H1 (cell line): ENCODE measurements around the gene APPL2. TPM values are rescaled to one million over a fixed set of nuclear protein-coding genes. Genes with fewer than 3 reads are reported as not detected.

Experiments
- CTCF ChIA-PET: fragments of 300-600 bp; sonication (Branson Sonifier 250); formaldehyde crosslinking; loops from one replicate; lab custom pipeline; 2021; ENCODE audit not compliant: partially characterized antibody; lab: Charles Lee
- POLR2A ChIA-PET: fragments of 300-600 bp; sonication (Branson Sonifier 250); formaldehyde crosslinking; loops from one replicate; lab custom pipeline; 2021; ENCODE audit warnings: inconsistent platforms; ENCODE audit not compliant: partially characterized antibody; lab: Charles Lee
- DNase-seq, 2 experiments: peaks; one replicate each; pipeline versions ENCODE4 v3.0.0 to v3.0.0-alpha.2; 2010 to 2022; ENCODE audit warnings: low spot score in 2 of 2, low read depth in 1 of 2, mixed read lengths in 1 of 2
- FAIRE-seq: peaks from 2 replicates; lab custom pipeline; 2011; peaks lifted over from hg19 to GRCh38; lab: Jason Lieb, UNC
- H2AFZ ChIP-seq: 2 replicates; pipeline ENCODE4 v1.8.1; 2012; ENCODE audit warnings: low read length, inconsistent platforms
- H2AK5ac ChIP-seq: 2 replicates; pipeline ENCODE4 v1.6.1; 2013; ENCODE audit warnings: low read depth, low read length
- H2BK120ac ChIP-seq: replicated peaks from 2 replicates; pipeline ENCODE3; 2013; ENCODE audit warnings: low read depth, low read length, inconsistent platforms
- H2BK12ac ChIP-seq: 2 replicates; pipeline ENCODE4 v1.6.1; 2013; ENCODE audit warnings: low read depth, low read length
- H2BK15ac ChIP-seq: 2 replicates; pipeline ENCODE4 v1.6.1; 2013; ENCODE audit warnings: low read length
- H2BK20ac ChIP-seq: 2 replicates; pipeline ENCODE4 v1.6.1; 2013; ENCODE audit warnings: low read length
- H2BK5ac ChIP-seq: 2 replicates; pipeline ENCODE4 v1.6.1; 2013; ENCODE audit warnings: low read depth, low read length
- H3K14ac ChIP-seq: 2 replicates; pipeline ENCODE4 v1.6.1; 2013; ENCODE audit warnings: inconsistent platforms; ENCODE audit not compliant: insufficient read length
- H3K18ac ChIP-seq: 2 replicates; pipeline ENCODE4 v1.6.1; 2013; ENCODE audit warnings: low read length; ENCODE audit errors: extremely low read depth
- H3K23ac ChIP-seq: 2 replicates; pipeline ENCODE4 v1.6.1; 2013; ENCODE audit warnings: inconsistent platforms; ENCODE audit not compliant: insufficient read length
- H3K23me2 ChIP-seq: 2 replicates; pipeline ENCODE4 v1.6.1; 2013; ENCODE audit warnings: low read depth, low read length
- H3K27ac ChIP-seq: 2 replicates; pipeline ENCODE4 v1.6.1; 2011; ENCODE audit warnings: low read depth, low read length, inconsistent platforms
- H3K27me3 ChIP-seq, 4 experiments: replicated peaks in 1 of 4; 1 replicate in 1 of 4; 2 replicates in 3 of 4; pipeline versions ENCODE4 v1.6.1 to v1.8.1; 2011 to 2013; ENCODE audit warnings: low read length in 3 of 4, mild to moderate bottlenecking in 3 of 4, inconsistent platforms in 2 of 4, mixed read lengths in 2 of 4, moderate library complexity in 1 of 4; ENCODE audit not compliant: control insufficient read depth in 3 of 4, insufficient read depth in 3 of 4; ENCODE audit errors: extremely low read depth in 1 of 4
- H3K36me3 ChIP-seq, 4 experiments: 2 replicates each; pipeline versions ENCODE4 v1.6.1 to v1.8.1; 2011 to 2013; ENCODE audit warnings: mild to moderate bottlenecking in 4 of 4, low read length in 3 of 4, moderate library complexity in 2 of 4, control low read depth in 1 of 4, inconsistent platforms in 1 of 4; ENCODE audit not compliant: insufficient read depth in 4 of 4, control insufficient read depth in 2 of 4
- H3K4ac ChIP-seq: replicated peaks from 2 replicates; pipeline ENCODE3; 2013; ENCODE audit warnings: low read length, low read depth, mixed read lengths, inconsistent platforms; ENCODE audit not compliant: insufficient read length
- H3K4me1 ChIP-seq, 4 experiments: replicated peaks in 1 of 4; 1 replicate in 1 of 4; 2 replicates in 3 of 4; pipeline versions ENCODE4 v1.6.1 to v1.8.1; 2011 to 2013; ENCODE audit warnings: low read length in 3 of 4, inconsistent platforms in 2 of 4, mixed read lengths in 1 of 4; ENCODE audit not compliant: insufficient read depth in 4 of 4, control insufficient read depth in 3 of 4
- H3K4me2 ChIP-seq, 2 experiments: 2 replicates each; pipeline versions ENCODE4 v1.6.1 to v1.8.1; 2011 to 2013; ENCODE audit warnings: low read depth in 2 of 2, low read length in 2 of 2, control low read depth in 1 of 2, inconsistent platforms in 1 of 2, mild to moderate bottlenecking in 1 of 2; ENCODE audit not compliant: insufficient read depth in 1 of 2
- H3K4me3 ChIP-seq, 4 experiments: fragments of 200-600, 300-600 bp in 1 of 4; sonication (generic), shearing (Covaris generic), sonication (Bioruptor Twin) in 1 of 4; 2 replicates each; pipeline versions ENCODE4 v1.5.1 to v1.8.1; 2011 to 2016; ENCODE audit warnings: low read length in 4 of 4, low read depth in 3 of 4, control low read depth in 2 of 4, inconsistent platforms in 2 of 4, mild to moderate bottlenecking in 2 of 4, mixed read lengths in 1 of 4, moderate library complexity in 1 of 4; ENCODE audit not compliant: insufficient read depth in 2 of 4; ENCODE audit errors: extremely low read depth in 1 of 4
- H3K56ac ChIP-seq: replicated peaks from 2 replicates; pipeline ENCODE3; 2013; ENCODE audit warnings: low read depth, mild to moderate bottlenecking, mixed read lengths, low read length, inconsistent platforms; ENCODE audit not compliant: insufficient read length
- H3K79me1 ChIP-seq: 2 replicates; pipeline ENCODE4 v1.6.1; 2013; ENCODE audit warnings: low read depth, low read length, control low read depth
- H3K79me2 ChIP-seq, 2 experiments: 2 replicates each; pipeline versions ENCODE4 v1.6.1 to v1.8.1; 2012 to 2013; ENCODE audit warnings: low read length in 2 of 2, mild to moderate bottlenecking in 2 of 2, inconsistent platforms in 1 of 2; ENCODE audit not compliant: insufficient read depth in 2 of 2, control insufficient read depth in 1 of 2
- H3K9ac ChIP-seq, 4 experiments: replicated peaks in 1 of 4; 1 replicate in 1 of 4; 2 replicates in 3 of 4; pipeline versions ENCODE4 v1.6.1 to v1.8.1; 2011 to 2013; ENCODE audit warnings: low read depth in 3 of 4, low read length in 3 of 4, control low read depth in 2 of 4, mild to moderate bottlenecking in 2 of 4, moderate library complexity in 2 of 4, inconsistent platforms in 1 of 4; ENCODE audit errors: extremely low read depth in 1 of 4
- H3K9me3 ChIP-seq, 2 experiments: 2 replicates each; pipeline versions ENCODE4 v1.6.1 to v1.8.1; 2012 to 2013; ENCODE audit warnings: mild to moderate bottlenecking in 2 of 2, moderate library complexity in 2 of 2, control low read depth in 1 of 2, inconsistent platforms in 1 of 2, low read depth in 1 of 2, low read length in 1 of 2, mixed read lengths in 1 of 2; ENCODE audit not compliant: insufficient read depth in 2 of 2
- H4K20me1 ChIP-seq, 2 experiments: replicated peaks in 1 of 2; 2 replicates each; pipeline versions ENCODE3 to v1.8.1; 2011 to 2013; ENCODE audit warnings: inconsistent platforms in 2 of 2, low read length in 2 of 2, mild to moderate bottlenecking in 1 of 2; ENCODE audit not compliant: insufficient read depth in 2 of 2, control insufficient read depth in 1 of 2
- H4K5ac ChIP-seq: 2 replicates; pipeline ENCODE4 v1.6.1; 2013; ENCODE audit warnings: low read length, low read depth, mixed read lengths, inconsistent platforms; ENCODE audit not compliant: insufficient read length
- H4K8ac ChIP-seq: 2 replicates; pipeline ENCODE4 v1.8.0; 2013; ENCODE audit warnings: mild to moderate bottlenecking, moderate library complexity, low read length, inconsistent platforms; ENCODE audit not compliant: insufficient read depth; ENCODE audit errors: extremely low read depth
- H4K91ac ChIP-seq: replicated peaks from 2 replicates; pipeline ENCODE3; 2013; ENCODE audit warnings: low read length, mixed read lengths, inconsistent platforms; ENCODE audit not compliant: insufficient read length
- CEBPB ChIP-seq: IDR thresholded peaks from 2 replicates; pipeline ENCODE4 v1.6.1; 2012; ENCODE audit warnings: low read depth, low read length
- KDM1A ChIP-seq: fragments of 200-600, 300-600 bp; sonication (generic); IDR thresholded peaks from 2 replicates; pipeline ENCODE4 v1.7.1; 2016; ENCODE audit warnings: mild to moderate bottlenecking, low read length, borderline replicate concordance
- NRF1 ChIP-seq: IDR thresholded peaks from 2 replicates; pipeline ENCODE4 v1.6.1; 2011; ENCODE audit warnings: mild to moderate bottlenecking, low read depth, low read length, improper control_type of control experiment
- SIN3A ChIP-seq, 2 experiments: IDR thresholded peaks in 1 of 2; conservative IDR thresholded peaks in 1 of 2; 2 replicates each; pipeline ENCODE4 v1.6.1; 2011 to 2012; ENCODE audit warnings: low read length in 2 of 2, improper control_type of control experiment in 1 of 2, low read depth in 1 of 2, mild to moderate bottlenecking in 1 of 2
- SP4 ChIP-seq: IDR thresholded peaks from 2 replicates; pipeline ENCODE4 v1.6.1; 2012; ENCODE audit warnings: low read length, inconsistent platforms
- SRF ChIP-seq: IDR thresholded peaks from 2 replicates; pipeline ENCODE4 v1.6.1; 2011; ENCODE audit warnings: mild to moderate bottlenecking, low read depth, low read length, moderate library complexity
- YY1 ChIP-seq: IDR thresholded peaks from 2 replicates; pipeline ENCODE4 v1.6.1; 2011; ENCODE audit warnings: low read depth, mild to moderate bottlenecking, low read length
- WGBS, 2 experiments: shearing (Covaris generic) in 1 of 2; methylation state at CpG; one replicate each; pipeline versions ENCODE4 v1.1.6 to v1.1.7; 2013 to 2015; ENCODE audit warnings: low lambda C conversion rate in 2 of 2, mixed read lengths in 2 of 2, inconsistent platforms in 1 of 2, low coverage in 1 of 2, missing lambda C conversion rate in 1 of 2; ENCODE audit not compliant: insufficient replicate concordance in 2 of 2, insufficient coverage in 1 of 2, insufficient read length in 1 of 2; ENCODE audit errors: extremely low coverage in 1 of 2, missing lambda C conversion rate in 1 of 2; 5-methylcytosine and 5-hydroxymethylcytosine counted together
- polyA plus RNA-seq, 7 experiments: library from polyadenylated mRNA; depleted of rRNA in 3 of 7; stranded (reverse) in 5 of 7; unstranded in 2 of 7; fragments of >200 nt in 5 of 7; fragments of 200-250 nt in 2 of 7; gene quantifications; 1 replicate in 5 of 7; 2 replicates in 1 of 7; 4 replicates in 1 of 7; pipeline versions ENCODE4 v1.2.1 to v1.2.3, GENCODE V29; 2011 to 2013; ENCODE audit warnings: missing spikeins in 2 of 7, mixed read lengths in 2 of 7
- total RNA-seq: library from RNA; stranded (reverse); fragmentation: NEBNext Ultra II Directional; extraction: Animal tissue kit (Norgen Biotek cat#: 25700); gene quantifications from 2 replicates; pipeline ENCODE4 v1.2.1, GENCODE V29; 2021

APPL2 gene
- total and polyA plus RNA-seq, 2 of the 8 experiments (the other 6 are each of a cell fraction or from before 2014, with no cell fraction given), result 8.9 to 22.9 TPM

DNA sequence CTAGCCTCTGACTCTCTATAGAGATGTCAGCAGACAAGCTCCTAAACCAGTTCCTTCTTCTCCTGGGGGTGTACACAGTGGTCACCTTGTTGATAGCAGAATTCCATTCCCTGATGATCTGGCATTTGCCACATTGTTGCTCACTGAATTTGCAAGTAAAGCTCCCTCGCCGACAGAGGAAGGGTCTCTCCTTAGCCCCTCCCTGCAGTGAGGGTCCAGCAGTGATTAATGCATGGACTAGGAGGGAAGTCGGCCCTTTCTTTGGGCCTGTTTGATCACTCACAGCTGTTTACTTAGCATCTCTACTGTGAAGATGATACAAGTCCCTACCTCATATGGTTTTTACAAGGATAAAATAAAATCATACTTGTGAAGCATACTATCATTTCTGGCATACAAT lies 23.3 kb upstream of the APPL2 start:
- Histone ChIP-seq H4K8ac (no peak overlapping the region), H3K27ac (no peak overlapping the region), H3K23me2 (no peaks in the 10 kb centered on the region), H3K36me3 (no peaks in the 10 kb centered on the region), H3K56ac (no peak overlapping the region), H4K5ac (no peak overlapping the region), H3K18ac (no peak overlapping the region), H3K79me1 (no peaks in the 10 kb centered on the region), H3K23ac (no peak overlapping the region), H2AK5ac (no peak overlapping the region), H4K91ac (no peak overlapping the region), H2BK12ac (no peak overlapping the region), H3K4me1 (no peaks in the 10 kb centered on the region), H3K9me3 (no peaks in the 10 kb centered on the region), H3K4me2 (no peak overlapping the region), H2BK120ac (no peak overlapping the region), H3K27me3 (no peaks in the 10 kb centered on the region), H3K14ac (no peak overlapping the region), H3K79me2 (no peaks in the 10 kb centered on the region), H2BK5ac (no peak overlapping the region), H3K4ac (no peak overlapping the region), H3K4me3 (no peak overlapping the region), H4K20me1 (no peaks in the 10 kb centered on the region), H2BK20ac (no peak overlapping the region), H2AFZ (0 out of 2 replicates have a peak overlapping the region, but pooled peaks have one; percentile 12), H3K9ac (no peak overlapping the region), H2BK15ac (no peak overlapping the region)
- FAIRE-seq (no peak), DNase-seq (no peak)
- WGBS, 2 experiments, result 90% methylated on average over 3 of the region's 3 CpGs; no CpG with 5 or more reads in 1 of the 2 experiments
- ChIA-PET POLR2A (interaction anchor here (1.2 kb wide), 1 partner anchor 23 kb away, joined by 4 read pairs; the partner anchor contains the start of gene APPL2), CTCF (interaction anchor here (1.0 to 1.9 kb wide), 3 partner anchors 9 to 54 kb away, joined by 3 to 4 read pairs (median 4); partner anchors contain the start of gene APPL2)
- TF ChIP-seq SP4 (no peak), SRF (no peak), NRF1 (no peak), YY1 (no peak), KDM1A (no peak), SIN3A (conservative IDR thresholded peaks at IDR 0.05 in 1 of 2, IDR thresholded peaks at IDR 0.05 in 1 of 2; ENCODE audit: low read depth in 1 of 2, low read length in 2 of 2) (no peak), CEBPB (no peak)
